Loucy (cell line): ENCODE data around the gene KIDINS220.

ENCODE experiments used
- H2AFZ ChIP-seq: fragments of 200-600 bp; sonication (generic); 2 replicates; pipeline ENCODE4 v1.6.0; 2016; ENCODE audit warnings: antibody characterized with exemption, mild to moderate bottlenecking, low read length, moderate library complexity
- H3F3A ChIP-seq: fragments of 200-600 bp; 2 replicates; pipeline ENCODE4 v1.6.0; 2016; ENCODE audit warnings: antibody characterized with exemption, low read depth, mild to moderate bottlenecking
- H3K27me3 ChIP-seq: fragments of 200-600 bp; sonication (generic); 2 replicates; pipeline ENCODE4 v1.6.1; 2014; ENCODE audit warnings: low read length, mild to moderate bottlenecking; ENCODE audit not compliant: insufficient read depth, poor library complexity, severe bottlenecking
- H3K36me3 ChIP-seq: fragments of 200-600 bp; sonication (generic); 2 replicates; pipeline ENCODE4 v1.6.1; 2016; ENCODE audit warnings: low read length; ENCODE audit not compliant: insufficient read depth
- H3K4me1 ChIP-seq: fragments of 200-600 bp; sonication (generic); 2 replicates; pipeline ENCODE4 v1.5.1; 2014; ENCODE audit warnings: low read length, mild to moderate bottlenecking; ENCODE audit not compliant: insufficient read depth, poor library complexity, severe bottlenecking
- H3K4me2 ChIP-seq: fragments of 200-600 bp; sonication (generic); 2 replicates; pipeline ENCODE4 v1.6.0; 2014; ENCODE audit warnings: antibody characterized with exemption, low read length, low read depth, mild to moderate bottlenecking; ENCODE audit not compliant: poor library complexity, severe bottlenecking
- H3K4me3 ChIP-seq: fragments of 200-600 bp; sonication (generic); 2 replicates; pipeline ENCODE4 v1.5.1; 2014; ENCODE audit warnings: low read length, mild to moderate bottlenecking, mixed read lengths; ENCODE audit not compliant: poor library complexity, severe bottlenecking
- H3K79me2 ChIP-seq: fragments of 200-600 bp; sonication (generic); 2 replicates; pipeline ENCODE4 v1.6.1; 2014; ENCODE audit warnings: low read length; ENCODE audit not compliant: insufficient read depth
- H3K9ac ChIP-seq: fragments of 200-600 bp; sonication (generic); 2 replicates; pipeline ENCODE4 v1.6.0; 2014; ENCODE audit warnings: mild to moderate bottlenecking, low read depth, low read length, moderate library complexity; ENCODE audit not compliant: poor library complexity, severe bottlenecking
- H3K9me2 ChIP-seq: fragments of 200-600 bp; sonication (generic); replicated peaks from 2 replicates; pipeline ENCODE4 v1.6.1; 2016; ENCODE audit warnings: low read depth, low read length, mixed read lengths
- H3K9me3 ChIP-seq: fragments of 200-600 bp; sonication (generic); 2 replicates; pipeline ENCODE4 v1.6.1; 2014; ENCODE audit warnings: mild to moderate bottlenecking, antibody characterized with exemption, low read length, low read depth; ENCODE audit not compliant: insufficient read depth
- H4K20me1 ChIP-seq: fragments of 200-600 bp; sonication (generic); 2 replicates; pipeline ENCODE4 v1.6.0; 2014; ENCODE audit warnings: antibody characterized with exemption, low read length, mild to moderate bottlenecking; ENCODE audit not compliant: insufficient read depth, poor library complexity, severe bottlenecking
- EZH2phosphoT487 ChIP-seq: fragments of 200-600 bp; IDR thresholded peaks from 2 replicates; pipeline ENCODE4 v1.6.1; 2018; ENCODE audit warnings: antibody characterized with exemption, mild to moderate bottlenecking, moderate library complexity, borderline replicate concordance
- TF ChIP-seq, protein P1 (sequence below): fragments of 200-600 bp; sonication (generic); conservative IDR thresholded peaks from 2 replicates; pipeline ENCODE4 v1.5.1; 2014; ENCODE audit warnings: mild to moderate bottlenecking, antibody characterized with exemption, low read length

The KIDINS220 gene

DNA sequence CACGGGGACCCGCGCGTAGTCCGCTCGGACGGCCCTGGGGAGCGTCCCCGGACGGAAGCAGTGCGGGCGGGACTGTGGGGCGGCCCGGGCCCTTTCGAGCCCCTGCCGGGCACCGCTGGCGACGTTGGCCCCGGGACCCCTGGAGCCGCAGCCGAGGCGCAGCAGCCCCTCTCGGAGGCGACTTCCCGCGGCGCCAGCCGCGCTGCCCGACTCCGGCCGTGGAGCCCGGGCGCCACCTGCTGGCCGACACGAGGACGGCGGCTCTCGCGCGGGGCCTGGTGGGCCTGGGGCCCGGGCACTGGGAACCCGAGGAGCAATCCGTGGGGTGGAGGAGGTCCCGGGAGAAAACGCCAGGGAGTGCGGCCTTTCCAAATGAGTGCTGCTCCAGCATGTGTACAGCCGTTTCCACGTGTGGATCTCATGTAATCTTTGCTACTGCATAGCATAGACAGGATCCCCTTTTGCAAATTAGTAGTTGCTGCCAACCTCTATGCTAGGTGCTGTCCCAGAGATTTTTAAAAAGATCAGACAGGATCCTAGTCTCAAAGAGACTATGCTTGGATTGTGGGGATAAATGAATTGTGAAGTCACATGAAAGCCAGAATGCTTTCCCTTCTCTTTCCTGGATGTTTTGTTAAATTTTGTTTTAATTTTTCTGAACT lies 151.6 kb downstream of the KIDINS220 start:
- H2AFZ ChIP-seq = no peak overlapping the region
- TF ChIP-seq, protein P1, sequence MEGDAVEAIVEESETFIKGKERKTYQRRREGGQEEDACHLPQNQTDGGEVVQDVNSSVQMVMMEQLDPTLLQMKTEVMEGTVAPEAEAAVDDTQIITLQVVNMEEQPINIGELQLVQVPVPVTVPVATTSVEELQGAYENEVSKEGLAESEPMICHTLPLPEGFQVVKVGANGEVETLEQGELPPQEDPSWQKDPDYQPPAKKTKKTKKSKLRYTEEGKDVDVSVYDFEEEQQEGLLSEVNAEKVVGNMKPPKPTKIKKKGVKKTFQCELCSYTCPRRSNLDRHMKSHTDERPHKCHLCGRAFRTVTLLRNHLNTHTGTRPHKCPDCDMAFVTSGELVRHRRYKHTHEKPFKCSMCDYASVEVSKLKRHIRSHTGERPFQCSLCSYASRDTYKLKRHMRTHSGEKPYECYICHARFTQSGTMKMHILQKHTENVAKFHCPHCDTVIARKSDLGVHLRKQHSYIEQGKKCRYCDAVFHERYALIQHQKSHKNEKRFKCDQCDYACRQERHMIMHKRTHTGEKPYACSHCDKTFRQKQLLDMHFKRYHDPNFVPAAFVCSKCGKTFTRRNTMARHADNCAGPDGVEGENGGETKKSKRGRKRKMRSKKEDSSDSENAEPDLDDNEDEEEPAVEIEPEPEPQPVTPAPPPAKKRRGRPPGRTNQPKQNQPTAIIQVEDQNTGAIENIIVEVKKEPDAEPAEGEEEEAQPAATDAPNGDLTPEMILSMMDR = peak; percentile 86
- no peak for TF ChIP-seq EZH2phosphoT487

DNA sequence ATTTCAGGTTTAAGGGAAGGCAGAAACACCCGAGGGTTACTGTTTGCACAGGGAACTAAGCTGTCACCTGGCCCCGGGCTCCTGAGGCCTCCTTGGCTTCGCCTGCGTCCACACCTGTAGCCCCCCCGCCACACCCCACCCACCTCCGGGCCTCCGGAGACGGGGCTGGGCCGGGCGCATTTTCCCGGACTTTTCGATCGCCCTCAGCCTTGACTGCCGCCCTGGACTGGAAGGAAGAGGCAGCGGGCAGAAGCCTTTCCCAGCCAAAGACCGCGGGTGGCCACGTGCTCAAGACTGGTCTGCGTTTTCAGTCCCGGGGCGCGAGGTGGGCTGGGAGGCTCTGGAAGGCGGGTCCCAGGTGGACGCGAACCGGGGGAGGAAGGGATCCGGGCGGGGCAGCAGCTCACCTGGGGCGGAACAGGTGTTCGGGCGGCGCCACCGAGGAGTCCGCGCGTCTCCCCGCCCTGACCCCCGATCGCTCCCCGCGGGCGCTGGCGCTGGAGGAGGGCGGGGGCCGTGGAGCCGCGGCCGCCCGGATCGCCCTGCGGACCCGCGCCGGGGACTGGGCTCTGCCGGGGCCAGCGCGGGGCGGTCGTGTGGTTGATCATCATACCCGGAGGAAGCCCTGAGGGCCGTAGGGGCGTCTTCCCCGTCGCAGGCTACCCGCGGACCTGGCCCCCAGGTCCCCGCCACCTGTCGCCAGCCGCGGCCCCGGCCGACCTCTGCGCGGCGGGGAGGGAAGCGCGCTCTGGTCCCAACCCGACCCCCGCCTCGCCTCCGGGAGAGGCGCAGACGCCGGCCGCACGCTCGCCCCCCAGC lies 152.3 kb downstream of the KIDINS220 start:
- Histone ChIP-seq H4K20me1 (peaks cover 28% of the 10 kb centered on the region), H3K9me2 (no peaks in the 10 kb centered on the region), H3K4me1 (peaks cover 33% of the 10 kb centered on the region), H3K4me2 (peak overlapping the region; percentile 76), H3K9me3 (no peaks in the 10 kb centered on the region), H3K36me3 (no peaks in the 10 kb centered on the region), H3K79me2 (peaks cover 44% of the 10 kb centered on the region), H3F3A (peaks cover 3% of the 10 kb centered on the region; the same call in 1 of the 2 replicates), H3K4me3 (peak overlapping the region; percentile 92), H3K9ac (peak overlapping the region; percentile 94), H3K27me3 (no peaks in the 10 kb centered on the region), H2AFZ (no peak overlapping the region)
- TF ChIP-seq EZH2phosphoT487 = no peak
- TF ChIP-seq, protein P1 = no peak

More for the DNA sequence above, 151.6 kb downstream of the KIDINS220 start:
- peak overlapping the region; percentile 68 for H3K4me3 ChIP-seq
- no peaks in the 10 kb centered on the region for H3K27me3 ChIP-seq
- H4K20me1 ChIP-seq = peaks cover 28% of the 10 kb centered on the region
- H3K79me2 ChIP-seq = peaks cover 44% of the 10 kb centered on the region
- H3K36me3 ChIP-seq = no peaks in the 10 kb centered on the region
- peaks cover 26% of the 10 kb centered on the region for H3K4me1 ChIP-seq
- no peaks in the 10 kb centered on the region for H3K9me2 ChIP-seq
- H3K4me2 ChIP-seq = peak overlapping the region; percentile 76
- H3K9me3 ChIP-seq = no peaks in the 10 kb centered on the region
- peaks cover 2% of the 10 kb centered on the region; the same call in 1 of the 2 replicates for H3F3A ChIP-seq
- H3K9ac ChIP-seq = peak overlapping the region; percentile 68

DNA sequence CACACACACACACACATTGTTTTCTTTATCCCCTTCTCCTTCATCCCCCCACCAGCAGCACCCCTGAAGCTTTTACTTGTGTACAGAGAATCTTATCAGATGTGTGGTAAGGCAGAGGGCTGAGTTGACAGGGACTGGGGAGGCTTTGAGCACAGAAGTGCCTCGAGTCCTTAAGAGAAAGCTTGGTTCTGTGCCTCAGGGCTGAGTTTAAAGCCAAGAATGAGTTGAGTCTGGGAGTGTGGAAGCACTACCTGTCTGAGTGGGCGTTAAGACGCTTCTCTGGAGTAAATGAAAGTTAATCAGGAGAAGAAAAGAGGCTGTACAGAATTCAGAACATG lies 152.9 kb downstream of the KIDINS220 start:
- Histone ChIP-seq H3K9me2 (no peaks in the 10 kb centered on the region), H4K20me1 (peaks cover 28% of the 10 kb centered on the region), H2AFZ (no peak overlapping the region), H3K9ac (peak overlapping the region; percentile 94), H3K79me2 (peaks cover 44% of the 10 kb centered on the region), H3K27me3 (no peaks in the 10 kb centered on the region), H3K9me3 (no peaks in the 10 kb centered on the region), H3K36me3 (no peaks in the 10 kb centered on the region), H3F3A (peaks cover 5% of the 10 kb centered on the region; the same call in 1 of the 2 replicates), H3K4me3 (peak overlapping the region; percentile 92), H3K4me2 (peak overlapping the region; percentile 70), H3K4me1 (peaks cover 39% of the 10 kb centered on the region)
- TF ChIP-seq EZH2phosphoT487 = no peak
- TF ChIP-seq, protein P1 = no peak
